ENCODE data around the gene LITAF.
"Not testable (repeated sequence)": the region's sequence is repeated elsewhere in the genome, so short reads cannot be mapped to it uniquely, and the experiment has no call there.

Gene LITAF

DNA sequence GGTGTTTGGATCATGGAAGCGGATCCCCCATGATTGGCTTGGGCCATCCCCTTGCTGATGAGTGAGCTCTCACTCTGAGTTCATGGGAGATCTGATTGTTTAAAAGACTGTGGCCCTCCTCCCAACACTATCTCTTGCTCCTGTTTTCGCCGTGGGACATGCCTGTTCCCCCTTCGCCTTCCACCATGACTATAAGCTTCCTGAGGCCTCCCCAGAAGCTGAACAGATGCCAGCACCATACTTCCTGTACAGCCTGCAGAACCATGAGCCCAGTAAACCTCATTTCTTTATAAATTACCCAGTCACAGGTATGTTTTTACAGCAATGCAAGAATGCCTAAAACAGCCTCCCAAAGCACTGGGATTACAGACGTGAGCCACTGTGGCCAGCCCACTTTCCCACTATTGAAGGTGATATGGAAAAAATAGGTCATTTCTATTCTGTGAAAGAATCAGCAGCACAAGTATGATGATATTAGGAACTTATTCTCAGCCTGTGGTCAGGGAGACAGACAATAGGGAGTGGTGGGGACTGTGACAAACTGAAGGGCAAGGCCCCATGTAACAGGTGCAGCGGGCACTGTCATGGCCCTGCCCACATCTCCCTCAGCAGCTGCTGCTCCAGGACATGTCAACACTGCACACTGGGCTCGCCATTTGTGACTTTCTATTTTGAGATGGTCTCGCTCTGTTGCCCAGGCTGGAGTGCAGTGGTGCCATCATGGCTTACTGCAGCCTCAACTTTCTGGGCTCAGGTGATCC, 33.7 kb upstream of the LITAF start:
- no peak for DNase-seq

DNA sequence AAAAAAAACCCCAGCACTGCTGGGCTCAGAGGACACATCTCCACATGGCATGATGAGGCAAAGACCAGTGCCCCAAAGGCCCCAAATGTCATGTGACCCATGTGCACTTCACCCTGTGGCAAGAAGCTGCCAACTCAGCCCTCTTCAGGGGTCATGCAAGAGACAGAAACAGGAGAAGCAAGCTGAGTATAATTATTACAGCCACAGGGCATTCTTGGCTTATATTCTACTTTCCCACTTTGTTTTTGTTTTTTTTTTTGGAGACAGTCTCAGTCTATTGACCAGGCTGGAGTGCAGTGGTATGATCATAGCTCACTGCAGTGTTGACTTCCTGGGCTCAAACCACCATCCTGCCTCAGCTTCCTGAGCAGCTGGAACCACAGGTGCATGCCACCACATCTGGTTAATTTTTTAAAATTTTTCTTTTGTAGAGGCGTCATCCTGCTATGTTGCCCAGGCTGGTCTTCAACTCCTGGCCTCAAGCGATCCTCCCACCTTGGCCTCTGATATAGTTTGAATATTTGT, 32.7 kb upstream of the LITAF start:
- no peak for DNase-seq

DNA sequence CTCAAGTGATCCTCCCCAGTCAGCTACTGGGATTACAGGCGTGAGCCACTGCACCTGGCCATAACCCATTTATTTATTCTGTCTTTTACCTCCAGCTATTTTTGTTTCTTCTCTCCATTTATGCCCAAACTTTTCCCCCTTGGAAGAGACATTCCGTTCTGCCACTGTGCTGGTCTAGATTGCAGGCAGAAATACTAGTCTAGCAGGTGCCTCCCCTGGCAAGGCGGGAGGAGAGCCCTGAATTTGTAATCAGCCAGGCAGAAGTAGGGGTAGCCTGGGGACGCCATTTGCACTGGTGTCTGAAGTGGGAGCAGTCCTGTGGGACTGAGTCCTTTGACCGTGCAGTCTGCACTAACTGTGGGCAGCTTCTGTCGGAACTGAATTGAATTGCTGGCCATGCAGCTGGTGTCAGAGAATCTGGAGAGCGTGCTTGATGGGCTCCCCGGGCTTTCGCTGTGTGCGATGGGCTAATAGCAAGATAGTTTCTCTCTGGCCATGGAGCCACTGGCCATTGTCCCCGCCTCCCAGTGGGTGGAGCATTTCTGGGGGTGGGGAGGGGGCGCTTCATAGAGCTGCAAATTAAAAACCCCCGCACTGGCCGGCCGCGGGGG, 31.5 kb upstream of the LITAF start:
- no peak for DNase-seq

DNA sequence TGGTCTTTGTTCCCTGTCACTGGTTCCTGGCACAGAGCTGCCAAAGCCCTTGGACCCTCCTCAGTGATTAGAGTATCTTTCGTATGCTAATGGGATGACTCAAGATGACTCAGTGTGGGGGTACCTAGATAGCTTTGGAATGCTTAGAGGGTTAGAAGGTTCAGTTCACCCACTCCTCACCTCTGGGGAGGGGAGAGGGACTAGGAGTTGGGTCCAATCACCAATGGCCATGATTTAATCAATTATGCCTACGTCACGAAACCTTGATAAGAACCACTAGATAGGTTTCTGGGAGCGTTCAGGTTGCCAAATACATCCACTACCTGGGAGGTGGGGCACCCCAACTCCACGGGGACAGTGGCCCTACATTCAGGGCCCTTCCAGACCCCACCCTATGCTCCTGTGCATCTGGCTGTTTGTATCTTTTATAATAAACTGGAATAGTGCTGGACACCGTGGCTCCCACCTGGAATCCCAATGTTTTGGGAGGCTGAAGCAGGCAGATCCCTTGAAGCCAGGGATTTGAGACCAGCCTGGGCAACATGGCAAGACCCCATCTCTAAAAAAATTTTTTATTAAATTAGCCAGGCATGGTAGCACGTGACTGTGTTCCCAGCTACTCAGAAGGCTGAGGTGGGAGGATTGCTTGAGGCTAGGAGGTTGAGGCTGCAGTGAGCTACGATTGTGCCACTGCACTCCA, 29.2 kb upstream of the LITAF start:
- DNase-seq = no peak

- DNase-seq = no peak
These were observed 28.0 kb upstream of the LITAF start for GRCh38 chr16:11614587-11615175.

DNA sequence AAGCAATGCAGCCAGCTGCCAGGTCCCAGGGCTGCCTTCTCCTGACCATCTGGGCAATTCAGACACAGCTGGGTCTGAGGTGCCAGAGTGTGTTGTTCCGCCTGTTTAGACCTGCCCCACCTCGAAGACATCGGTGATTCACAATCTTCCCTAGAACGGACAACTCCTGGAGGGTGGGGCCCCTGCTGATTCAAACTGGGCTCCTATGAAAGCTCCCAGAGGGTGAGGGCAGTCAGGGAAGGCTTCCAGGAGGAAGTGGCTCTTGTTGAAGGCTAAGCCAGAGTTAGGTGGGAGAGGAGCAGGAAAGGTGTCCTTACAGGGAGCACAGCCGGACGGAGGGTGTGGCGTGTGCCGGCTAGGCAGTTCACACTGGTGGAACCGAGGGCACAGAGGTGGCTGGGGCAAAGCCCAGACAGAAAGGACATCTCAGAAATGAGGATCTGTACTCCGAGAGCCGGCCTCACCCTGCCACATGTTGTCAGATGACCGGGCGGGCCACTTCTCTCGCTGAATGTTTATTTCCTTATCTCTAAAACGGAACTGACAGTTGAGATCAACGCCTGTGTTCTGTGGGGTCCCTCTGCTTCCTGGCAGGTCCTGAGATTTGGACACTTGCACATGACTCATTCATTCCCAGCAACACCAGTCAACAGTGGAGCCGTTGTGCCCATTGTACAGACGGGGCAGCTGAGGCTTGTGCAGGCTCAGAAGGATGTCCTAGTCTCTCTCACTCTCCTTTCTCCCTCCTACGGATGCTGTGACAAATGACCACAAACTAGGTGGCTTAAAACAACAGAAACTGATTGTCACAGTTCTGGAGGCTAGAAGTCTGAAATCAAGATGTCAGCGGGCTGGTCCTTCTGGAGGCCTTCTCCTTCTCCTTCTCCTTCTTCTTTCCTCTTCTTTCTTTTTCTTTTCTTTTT, 26.9 kb upstream of the LITAF start:
- DNase-seq = no peak

DNA sequence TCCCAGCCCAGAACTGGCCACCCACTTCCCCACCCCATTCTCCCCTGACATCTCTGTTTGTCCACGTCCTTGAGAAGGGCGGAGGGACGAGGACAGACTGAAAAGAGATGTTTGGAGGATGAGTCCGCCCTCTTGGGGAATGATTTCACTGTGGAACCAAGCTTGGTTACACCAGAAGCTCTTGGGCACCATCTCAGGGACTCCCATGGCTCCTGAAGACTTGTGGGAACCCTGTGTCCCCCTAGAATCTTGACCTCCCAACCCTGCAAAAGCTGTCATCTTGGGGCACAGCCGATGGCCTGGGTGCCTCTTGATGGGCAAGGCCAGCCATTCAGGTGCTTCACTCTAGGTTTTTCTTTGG, 25.9 kb upstream of the LITAF start:
- no peak for DNase-seq

DNA sequence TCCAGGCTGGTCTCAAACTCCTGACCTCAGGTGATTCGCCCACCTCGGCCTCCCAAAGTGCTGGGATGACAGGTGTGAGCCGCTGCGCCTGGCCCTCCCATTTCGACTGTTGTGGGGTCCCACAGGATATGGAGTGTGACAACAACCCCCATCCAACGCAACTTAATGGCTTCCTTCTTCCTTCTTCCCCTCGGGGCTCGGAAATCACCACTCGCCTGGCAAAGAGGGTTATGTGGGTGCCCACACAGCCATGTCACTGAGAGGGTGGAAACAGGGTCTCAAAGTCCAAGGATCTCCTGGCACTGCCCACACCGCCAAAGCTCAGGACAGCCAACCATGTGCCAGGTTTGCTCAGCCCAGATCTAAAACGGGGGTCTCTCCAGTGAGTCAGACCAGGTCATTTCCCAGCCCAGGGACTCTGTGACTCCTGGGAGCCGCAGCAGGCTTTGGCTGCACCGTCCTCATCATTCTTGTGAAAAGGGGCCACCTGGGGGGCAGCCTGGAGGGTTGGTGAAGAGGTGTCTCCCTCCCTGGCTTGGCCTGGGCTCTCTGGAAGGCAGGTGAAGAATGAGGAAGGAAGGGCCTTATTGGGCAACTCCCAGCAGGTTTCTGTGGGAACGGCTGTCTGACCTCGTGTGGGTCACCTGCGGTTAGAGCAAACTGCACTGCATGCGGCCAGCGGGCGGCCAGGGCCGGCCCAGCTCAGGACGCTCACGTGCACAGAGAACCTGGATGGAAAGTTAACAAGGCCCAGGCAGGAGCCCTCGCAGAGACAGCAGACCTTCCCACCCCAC, 25.3 kb upstream of the LITAF start:
- DNase-seq = peak in 2 of 3 experiments; percentile 31 to 62

GRCh38 chr16:11610580-11610979, 23.9 kb upstream of the LITAF start:
- DNase-seq = no peak

DNA sequence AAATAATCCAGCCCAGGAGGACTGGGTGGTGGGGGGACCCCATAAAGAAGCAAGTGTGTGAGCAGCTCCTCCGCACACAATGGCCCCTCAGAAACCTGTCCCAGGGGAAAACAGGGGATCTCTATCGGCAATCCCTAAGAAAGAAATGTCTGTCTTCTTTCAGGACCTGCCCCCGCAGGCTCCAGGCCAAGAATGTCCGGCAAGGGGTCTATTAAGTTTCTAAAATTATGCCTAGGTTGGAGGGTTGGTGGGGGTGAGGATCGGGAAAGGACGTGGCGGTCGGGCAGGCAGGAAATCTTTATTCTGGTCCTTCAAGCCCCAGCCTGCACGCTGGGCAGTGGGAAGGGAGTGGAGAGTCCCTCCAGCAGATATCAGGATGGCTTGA, 23.4 kb upstream of the LITAF start:
- DNase-seq = no peak

DNA sequence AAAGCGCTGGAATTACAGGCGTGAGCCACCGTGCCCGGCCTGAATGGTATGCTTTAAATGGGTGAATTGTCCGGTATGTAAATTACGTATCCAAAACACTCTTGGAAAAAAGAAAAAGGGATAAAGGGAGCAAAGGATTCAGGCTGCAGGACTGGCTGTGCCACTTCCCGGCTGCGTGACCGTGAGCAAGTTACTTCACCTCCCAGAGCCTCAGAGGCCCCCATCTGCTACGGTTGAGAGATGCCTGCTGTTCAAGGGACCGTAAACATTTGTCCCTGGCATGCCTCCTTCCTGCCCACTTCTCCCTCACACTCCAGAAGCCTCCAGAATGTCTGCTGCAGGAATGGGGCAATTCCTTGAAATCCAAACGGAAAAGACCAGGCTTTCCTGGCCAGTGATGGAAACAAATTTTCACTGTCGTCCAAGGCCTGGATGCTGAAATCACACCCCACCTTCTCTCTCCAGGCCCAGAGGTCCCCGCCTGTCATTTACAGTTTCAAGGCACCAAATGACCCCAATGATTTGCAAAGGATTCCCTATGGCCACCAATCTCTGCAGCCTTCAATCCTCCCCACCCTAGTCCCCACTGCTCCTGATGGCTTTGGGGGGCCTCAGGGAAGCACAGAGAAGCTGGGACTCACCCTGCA, 22.9 kb upstream of the LITAF start:
- no peak for DNase-seq

- DNase-seq = no peak
These were observed 19.2 kb upstream of the LITAF start for GRCh38 chr16:11605891-11606290.

DNA sequence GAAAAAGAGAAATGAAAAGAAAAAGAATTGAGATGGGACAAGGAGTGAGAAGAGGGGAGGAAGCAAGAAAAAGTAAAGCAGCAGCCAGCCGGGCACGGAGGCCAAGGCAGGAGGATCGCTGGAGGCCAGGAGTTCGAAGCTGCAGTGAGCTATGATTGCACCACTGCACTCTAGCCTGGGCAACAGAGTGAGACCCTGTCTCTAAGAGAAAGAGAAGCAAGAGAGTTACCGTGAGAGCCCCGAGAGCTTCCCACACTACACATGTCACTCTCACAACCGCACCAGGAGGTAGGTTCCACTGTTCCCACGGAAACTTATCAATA, 18.8 kb upstream of the LITAF start:
- DNase-seq = no peak

DNA sequence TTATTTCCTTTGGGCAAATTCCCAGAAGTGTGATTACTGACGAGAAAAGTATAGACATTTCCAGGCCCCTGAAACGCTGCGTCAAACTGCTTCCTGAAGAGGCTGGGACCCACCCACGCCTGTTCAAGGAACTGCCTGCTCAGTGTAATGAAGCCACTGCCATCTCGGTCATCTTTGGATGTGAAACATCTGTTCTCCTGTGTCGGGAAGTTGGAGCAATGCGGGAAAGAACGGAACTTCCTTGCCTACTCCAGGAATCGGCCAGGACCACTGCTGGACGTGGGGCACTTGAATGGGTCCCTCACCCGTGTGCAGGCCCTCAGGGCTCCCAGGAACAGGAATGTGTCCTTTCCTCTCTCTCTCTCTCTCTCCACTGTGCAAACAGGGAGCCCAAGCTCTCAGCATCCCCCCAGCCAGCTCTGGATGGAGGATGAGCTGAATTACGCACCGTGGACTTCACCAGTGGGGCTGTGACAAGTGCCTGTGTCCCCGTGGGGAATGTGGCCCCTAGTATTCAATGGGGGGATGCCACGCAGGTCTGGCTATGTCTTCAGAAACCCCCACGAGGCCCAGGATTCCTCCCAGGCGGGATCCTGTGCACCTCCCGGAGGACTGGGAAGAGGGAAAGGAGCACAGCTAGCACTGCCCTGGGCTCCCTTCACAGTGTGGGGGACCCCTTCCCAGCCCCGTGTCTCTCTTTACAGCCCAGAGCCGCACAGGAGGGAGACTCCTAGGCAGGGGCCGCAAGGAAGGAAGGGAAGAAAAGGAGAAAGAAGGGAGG, 18.3 kb upstream of the LITAF start:
- no peak for DNase-seq

- DNase-seq = not testable (repeated sequence)
These were observed 17.6 kb upstream of the LITAF start for GRCh38 chr16:11604296-11604695.

DNA sequence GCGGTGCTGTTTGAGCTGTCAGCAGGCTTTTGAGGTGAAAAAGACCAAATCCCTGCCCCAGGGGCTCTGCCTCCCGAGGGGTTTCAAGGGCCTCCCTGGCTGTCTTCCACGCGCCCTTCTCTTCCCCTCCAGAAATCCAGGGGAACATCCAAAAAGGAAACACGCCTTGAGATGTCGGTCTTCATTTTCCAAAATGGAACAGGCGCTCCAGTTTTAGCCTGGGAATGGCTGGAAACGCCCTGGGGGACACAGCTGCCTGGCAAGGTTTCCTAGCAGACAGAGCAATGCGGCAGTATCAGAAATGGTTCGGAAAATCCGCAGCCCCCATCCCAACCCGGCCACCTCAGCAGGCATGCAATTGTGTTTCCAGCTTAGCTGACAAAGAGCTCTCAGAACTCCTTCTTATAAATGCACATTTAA, 16.6 kb upstream of the LITAF start:
- peak in 2 of 3 experiments; percentile 3 to 7 for DNase-seq

DNA sequence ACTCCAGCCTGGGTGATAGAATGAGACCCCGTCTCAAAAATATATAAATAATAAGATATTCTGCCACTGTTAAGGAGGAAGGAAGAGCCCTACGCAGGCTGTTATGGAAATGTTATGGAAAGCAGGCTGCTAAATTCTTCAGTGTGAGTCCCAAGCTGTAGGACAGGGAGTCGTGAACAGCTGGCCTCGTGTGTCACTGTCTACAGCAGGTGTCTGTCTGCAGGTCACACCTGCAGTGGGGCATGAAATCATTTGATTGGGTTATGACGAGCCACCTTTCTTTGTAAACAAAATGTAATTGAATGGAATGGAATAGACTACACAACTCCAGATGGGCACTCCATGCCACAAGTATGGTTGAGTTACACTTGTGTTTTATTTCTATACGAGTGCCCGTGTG, 15.6 kb upstream of the LITAF start:
- DNase-seq = peak; percentile 48 to 87 (median 67)

DNA sequence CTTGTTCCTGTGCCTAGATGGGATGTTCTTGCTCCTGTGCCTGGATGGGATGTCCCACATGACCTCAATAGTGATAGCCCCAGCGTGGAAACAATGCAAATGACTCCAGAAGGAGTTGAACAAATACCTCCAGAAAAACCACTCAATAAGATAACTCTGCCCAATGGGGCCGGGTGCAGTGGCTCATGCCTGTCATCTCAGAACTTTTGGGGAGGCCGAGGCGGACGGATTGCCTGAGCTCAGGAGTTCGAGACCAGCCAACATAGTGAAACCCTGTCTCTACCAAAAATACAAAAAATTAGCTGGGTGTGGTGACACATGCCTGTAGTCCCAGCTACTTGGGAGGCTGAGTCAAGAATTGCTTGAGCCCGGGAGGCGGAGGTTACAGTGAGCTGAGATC, 15.2 kb upstream of the LITAF start:
- no peak for DNase-seq

DNA sequence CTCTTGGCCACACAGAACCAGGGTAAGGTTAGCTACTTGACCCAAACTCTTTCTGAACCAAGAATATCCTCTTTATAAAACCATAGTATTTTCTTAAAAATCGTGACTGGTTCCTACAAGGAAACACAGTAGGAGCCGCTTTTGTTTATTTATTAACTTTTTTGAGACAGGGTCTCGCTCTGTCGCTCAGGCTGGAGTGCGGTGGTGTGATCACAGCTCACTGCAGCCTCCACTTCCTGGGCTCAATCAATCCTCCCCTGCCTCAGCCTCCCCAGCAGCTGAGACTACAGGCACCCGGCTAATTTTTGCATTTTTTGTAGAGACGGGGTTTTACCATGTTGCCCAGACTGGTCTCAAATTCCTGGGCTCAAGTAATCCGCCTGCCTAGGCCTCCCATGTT, 14.7 kb upstream of the LITAF start:
- DNase-seq = no peak

DNA sequence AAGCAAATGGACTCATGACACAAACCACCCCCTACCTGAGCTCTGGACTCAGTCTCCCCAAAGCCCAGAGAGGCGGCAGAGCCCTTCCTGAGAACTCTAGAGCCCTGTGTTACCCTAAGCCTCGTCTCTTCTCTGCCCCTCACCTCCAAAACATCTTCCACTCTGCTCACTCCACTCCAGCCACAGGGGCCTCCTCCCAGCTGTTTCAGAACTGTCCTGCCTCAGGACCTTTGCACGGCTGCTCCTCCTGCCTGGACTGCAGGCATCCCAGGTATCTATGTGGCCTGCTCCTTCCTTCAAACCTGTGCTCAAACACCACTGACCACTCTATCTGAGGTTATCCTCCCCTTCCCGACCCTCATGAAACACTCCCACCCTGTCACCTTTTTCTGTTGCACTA, 12.9 kb upstream of the LITAF start:
- DNase-seq = no peak

All from NCI-H1417 (cell line).